DOHH2 (cell line): ENCODE data around the gene SMG6.

Experiments used
- CTCF ChIP-seq: fragments of 200-600 bp; sonication (generic); IDR thresholded peaks from one replicate; pipeline ENCODE4 v1.5.1; 2014; ENCODE audit warnings: antibody characterized with exemption, mild to moderate bottlenecking, low read depth, low read length; ENCODE audit not compliant: poor library complexity, severe bottlenecking
- EZH2phosphoT487 ChIP-seq: fragments of 200-600 bp; sonication (generic); IDR thresholded peaks from 2 replicates; pipeline ENCODE4 v1.6.1; 2017; ENCODE audit warnings: borderline replicate concordance, mild to moderate bottlenecking, antibody characterized with exemption, low read length, moderate library complexity, mixed read lengths

GRCh38 chr17:2174014-2174413 is 129.6 kb downstream of the SMG6 start:
- TF ChIP-seq CTCF (no peak), EZH2phosphoT487 (no peak)
